ENCODE results near the gene FBXW2.
A peak's percentile ranks its signal among the peaks of the same experiment; 100 is the strongest.

The FBXW2 gene

DNA sequence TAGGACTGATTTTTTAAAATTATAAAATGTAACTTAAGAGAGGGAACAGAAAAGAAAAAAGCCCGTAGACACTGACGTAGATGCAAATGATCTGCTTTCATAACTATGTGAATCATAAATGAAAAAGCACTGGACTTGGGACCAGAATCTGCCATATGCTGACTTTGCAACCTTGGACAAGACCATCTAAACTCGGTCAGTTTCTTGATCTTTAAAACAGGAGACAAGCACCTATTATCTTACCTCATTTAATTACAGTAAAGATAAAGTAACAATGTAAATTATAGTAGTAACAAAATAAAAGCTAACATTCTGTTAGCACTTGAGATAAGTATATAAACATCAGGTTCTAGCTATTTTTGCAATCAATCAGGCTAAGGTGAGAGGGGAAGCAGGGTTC, 20.0 kb downstream of the FBXW2 start:
- no peak for TF ChIP-seq SPI1 (IDR thresholded peaks at IDR 0.05; ENCODE audit: borderline replicate concordance, low read depth)
- TF ChIP-seq, protein P1, sequence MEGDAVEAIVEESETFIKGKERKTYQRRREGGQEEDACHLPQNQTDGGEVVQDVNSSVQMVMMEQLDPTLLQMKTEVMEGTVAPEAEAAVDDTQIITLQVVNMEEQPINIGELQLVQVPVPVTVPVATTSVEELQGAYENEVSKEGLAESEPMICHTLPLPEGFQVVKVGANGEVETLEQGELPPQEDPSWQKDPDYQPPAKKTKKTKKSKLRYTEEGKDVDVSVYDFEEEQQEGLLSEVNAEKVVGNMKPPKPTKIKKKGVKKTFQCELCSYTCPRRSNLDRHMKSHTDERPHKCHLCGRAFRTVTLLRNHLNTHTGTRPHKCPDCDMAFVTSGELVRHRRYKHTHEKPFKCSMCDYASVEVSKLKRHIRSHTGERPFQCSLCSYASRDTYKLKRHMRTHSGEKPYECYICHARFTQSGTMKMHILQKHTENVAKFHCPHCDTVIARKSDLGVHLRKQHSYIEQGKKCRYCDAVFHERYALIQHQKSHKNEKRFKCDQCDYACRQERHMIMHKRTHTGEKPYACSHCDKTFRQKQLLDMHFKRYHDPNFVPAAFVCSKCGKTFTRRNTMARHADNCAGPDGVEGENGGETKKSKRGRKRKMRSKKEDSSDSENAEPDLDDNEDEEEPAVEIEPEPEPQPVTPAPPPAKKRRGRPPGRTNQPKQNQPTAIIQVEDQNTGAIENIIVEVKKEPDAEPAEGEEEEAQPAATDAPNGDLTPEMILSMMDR (IDR thresholded peaks at IDR 0.05; ENCODE audit: insufficient read depth, low read length), result no peak
- no peak for TF ChIP-seq GABPA (IDR thresholded peaks at IDR 0.05; ENCODE audit: low read depth)
- no peak for TF ChIP-seq POLR2AphosphoS5 (IDR thresholded peaks at IDR 0.05; ENCODE audit: low read depth)
- TF ChIP-seq, protein P2, sequence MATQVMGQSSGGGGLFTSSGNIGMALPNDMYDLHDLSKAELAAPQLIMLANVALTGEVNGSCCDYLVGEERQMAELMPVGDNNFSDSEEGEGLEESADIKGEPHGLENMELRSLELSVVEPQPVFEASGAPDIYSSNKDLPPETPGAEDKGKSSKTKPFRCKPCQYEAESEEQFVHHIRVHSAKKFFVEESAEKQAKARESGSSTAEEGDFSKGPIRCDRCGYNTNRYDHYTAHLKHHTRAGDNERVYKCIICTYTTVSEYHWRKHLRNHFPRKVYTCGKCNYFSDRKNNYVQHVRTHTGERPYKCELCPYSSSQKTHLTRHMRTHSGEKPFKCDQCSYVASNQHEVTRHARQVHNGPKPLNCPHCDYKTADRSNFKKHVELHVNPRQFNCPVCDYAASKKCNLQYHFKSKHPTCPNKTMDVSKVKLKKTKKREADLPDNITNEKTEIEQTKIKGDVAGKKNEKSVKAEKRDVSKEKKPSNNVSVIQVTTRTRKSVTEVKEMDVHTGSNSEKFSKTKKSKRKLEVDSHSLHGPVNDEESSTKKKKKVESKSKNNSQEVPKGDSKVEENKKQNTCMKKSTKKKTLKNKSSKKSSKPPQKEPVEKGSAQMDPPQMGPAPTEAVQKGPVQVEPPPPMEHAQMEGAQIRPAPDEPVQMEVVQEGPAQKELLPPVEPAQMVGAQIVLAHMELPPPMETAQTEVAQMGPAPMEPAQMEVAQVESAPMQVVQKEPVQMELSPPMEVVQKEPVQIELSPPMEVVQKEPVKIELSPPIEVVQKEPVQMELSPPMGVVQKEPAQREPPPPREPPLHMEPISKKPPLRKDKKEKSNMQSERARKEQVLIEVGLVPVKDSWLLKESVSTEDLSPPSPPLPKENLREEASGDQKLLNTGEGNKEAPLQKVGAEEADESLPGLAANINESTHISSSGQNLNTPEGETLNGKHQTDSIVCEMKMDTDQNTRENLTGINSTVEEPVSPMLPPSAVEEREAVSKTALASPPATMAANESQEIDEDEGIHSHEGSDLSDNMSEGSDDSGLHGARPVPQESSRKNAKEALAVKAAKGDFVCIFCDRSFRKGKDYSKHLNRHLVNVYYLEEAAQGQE (IDR thresholded peaks at IDR 0.05; ENCODE audit: insufficient replicate concordance, low read depth), result no peak
- no peak for DNase-seq (ENCODE audit: low read depth in 1 of 2, low spot score in 1 of 2)
- no peak overlapping the region for H3K4me3 ChIP-seq (replicated peaks; ENCODE audit: insufficient read depth, low read length)
- no peak overlapping the region for H3K27ac ChIP-seq (replicated peaks)
- no peaks in the 10 kb centered on the region for H3K27me3 ChIP-seq (ENCODE audit: insufficient read depth, poor library complexity, severe bottlenecking)

DNA sequence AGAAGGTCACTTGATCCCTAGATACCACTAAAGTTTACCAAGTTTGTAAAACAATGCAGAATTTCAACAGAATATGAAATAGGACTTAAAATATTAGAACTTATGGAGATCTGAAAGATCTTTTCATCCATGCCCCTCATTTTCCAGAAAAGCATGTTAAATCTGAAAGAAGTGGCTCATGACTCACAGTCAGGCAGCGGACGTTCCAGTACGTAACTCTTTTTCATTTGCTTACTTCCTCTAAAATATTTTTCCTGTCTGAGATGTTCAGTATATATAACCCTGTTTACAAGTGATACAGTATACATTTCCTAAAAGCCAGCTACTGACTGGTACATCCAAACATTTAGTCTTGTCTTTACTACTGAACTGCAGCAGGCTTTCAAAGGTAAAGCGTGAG, 22.3 kb downstream of the FBXW2 start:
- H3K27ac ChIP-seq (replicated peaks), result peak overlapping the region; percentile 33
- H3K27me3 ChIP-seq (ENCODE audit: insufficient read depth, poor library complexity, severe bottlenecking), result no peaks in the 10 kb centered on the region
- H3K4me3 ChIP-seq (replicated peaks; ENCODE audit: insufficient read depth, low read length), result no peak overlapping the region
- no peak for TF ChIP-seq GABPA (IDR thresholded peaks at IDR 0.05; ENCODE audit: low read depth)
- no peak for TF ChIP-seq SPI1 (IDR thresholded peaks at IDR 0.05; ENCODE audit: borderline replicate concordance, low read depth)
- no peak for TF ChIP-seq POLR2AphosphoS5 (IDR thresholded peaks at IDR 0.05; ENCODE audit: low read depth)
- TF ChIP-seq, protein P2 (IDR thresholded peaks at IDR 0.05; ENCODE audit: insufficient replicate concordance, low read depth), result no peak
- TF ChIP-seq, protein P1 (IDR thresholded peaks at IDR 0.05; ENCODE audit: insufficient read depth, low read length), result no peak
- no peak for DNase-seq (ENCODE audit: low read depth in 1 of 2, low spot score in 1 of 2)

DNA sequence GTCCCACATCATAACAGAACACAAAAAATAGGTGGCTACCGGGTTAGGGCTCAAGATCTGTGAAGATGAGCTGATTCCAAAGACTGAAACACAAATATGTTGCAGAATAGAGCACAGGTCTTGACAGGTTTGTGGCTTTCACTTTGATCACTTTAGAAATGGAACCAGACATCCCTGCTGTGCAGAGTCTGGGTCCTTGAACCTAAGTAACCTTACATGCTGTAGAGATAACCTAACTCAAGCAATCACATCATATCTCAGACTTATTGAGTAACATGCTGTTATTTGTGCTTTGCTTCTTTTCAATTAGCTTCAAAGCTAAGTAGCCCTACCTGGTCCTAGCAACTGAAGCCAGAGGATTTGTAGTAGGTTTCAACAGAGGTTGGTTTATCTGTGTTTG, 24.3 kb downstream of the FBXW2 start:
- no peak for DNase-seq (ENCODE audit: low read depth in 1 of 2, low spot score in 1 of 2)
- H3K4me3 ChIP-seq (replicated peaks; ENCODE audit: insufficient read depth, low read length), result no peak overlapping the region
- H3K27me3 ChIP-seq (ENCODE audit: insufficient read depth, poor library complexity, severe bottlenecking), result no peaks in the 10 kb centered on the region
- no peak overlapping the region for H3K27ac ChIP-seq (replicated peaks)
- TF ChIP-seq GABPA (IDR thresholded peaks at IDR 0.05; ENCODE audit: low read depth) (no peak), SPI1 (IDR thresholded peaks at IDR 0.05; ENCODE audit: borderline replicate concordance, low read depth) (no peak), POLR2AphosphoS5 (IDR thresholded peaks at IDR 0.05; ENCODE audit: low read depth) (no peak)
- TF ChIP-seq, protein P1 (IDR thresholded peaks at IDR 0.05; ENCODE audit: insufficient read depth, low read length), result no peak
- TF ChIP-seq, protein P2 (IDR thresholded peaks at IDR 0.05; ENCODE audit: insufficient replicate concordance, low read depth), result no peak

Data from HL-60 (cell line).